Measurements from ENCODE around the gene RASSF1.

DNA sequence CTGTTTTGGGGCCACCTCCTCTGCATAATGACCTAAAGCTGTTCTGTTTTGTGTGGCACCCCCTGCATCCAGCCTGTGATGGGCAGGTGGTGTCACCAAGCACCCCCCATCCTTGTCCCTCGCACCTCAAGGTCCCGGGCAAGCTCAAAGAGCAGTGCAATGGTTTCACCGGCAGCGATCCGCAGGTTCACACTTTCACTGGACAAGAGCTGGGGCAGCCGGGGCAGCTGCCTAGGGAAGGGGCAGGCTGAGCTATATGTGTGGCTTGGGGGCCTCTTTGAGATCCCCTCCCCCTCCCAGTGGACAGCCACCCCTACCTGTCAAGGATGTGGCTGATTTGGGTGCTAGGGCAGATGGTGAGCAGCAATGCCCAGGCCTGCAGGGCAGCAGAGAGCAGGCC lies 51.5 kb downstream of the RASSF1 start:
- TF ChIP-seq FOXK2 (IDR thresholded peaks at IDR 0.05): no peak
- no peak for TF ChIP-seq BHLHE40 (IDR thresholded peaks at IDR 0.05; ENCODE audit: borderline replicate concordance)
- no peak for TF ChIP-seq FOXM1 (IDR thresholded peaks at IDR 0.05; ENCODE audit: borderline replicate concordance)
- TF ChIP-seq SP1 (IDR thresholded peaks at IDR 0.05): no peak
- TF ChIP-seq NFRKB (IDR thresholded peaks at IDR 0.05): no peak
- no peak for TF ChIP-seq L3MBTL2 (conservative IDR thresholded peaks at IDR 0.05)
- TF ChIP-seq, protein P1, sequence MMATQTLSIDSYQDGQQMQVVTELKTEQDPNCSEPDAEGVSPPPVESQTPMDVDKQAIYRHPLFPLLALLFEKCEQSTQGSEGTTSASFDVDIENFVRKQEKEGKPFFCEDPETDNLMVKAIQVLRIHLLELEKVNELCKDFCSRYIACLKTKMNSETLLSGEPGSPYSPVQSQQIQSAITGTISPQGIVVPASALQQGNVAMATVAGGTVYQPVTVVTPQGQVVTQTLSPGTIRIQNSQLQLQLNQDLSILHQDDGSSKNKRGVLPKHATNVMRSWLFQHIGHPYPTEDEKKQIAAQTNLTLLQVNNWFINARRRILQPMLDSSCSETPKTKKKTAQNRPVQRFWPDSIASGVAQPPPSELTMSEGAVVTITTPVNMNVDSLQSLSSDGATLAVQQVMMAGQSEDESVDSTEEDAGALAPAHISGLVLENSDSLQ (IDR thresholded peaks at IDR 0.05): no peak
- TF ChIP-seq ARNT (IDR thresholded peaks at IDR 0.05): no peak
- no peak for TF ChIP-seq TARDBP (IDR thresholded peaks at IDR 0.05)

All from HEK293T (cell line).